ENCODE data around the gene DCP2. TPM values are rescaled to one million over a fixed set of nuclear protein-coding genes. Genes with fewer than 3 reads are reported as not detected.
"Not testable (repeated sequence)": the region's sequence is repeated elsewhere in the genome, so short reads cannot be mapped to it uniquely, and the experiment has no call there.

DCP2 gene
- total RNA-seq, 1 experiment from 2014 or later: 62.7 TPM

- no peak for DNase-seq
- H3K4me3 ChIP-seq (ENCODE audit: insufficient read depth, low read depth, low read length): no peak overlapping the region
- H3K36me3 ChIP-seq (replicated peaks; ENCODE audit: control insufficient read depth, insufficient read depth, low read length): no peaks in the 10 kb centered on the region
- no peaks in the 10 kb centered on the region for H3K27me3 ChIP-seq (ENCODE audit: control insufficient read depth, insufficient read depth, low read length)
Measured at GRCh38 chr5:112958093-112959088, 18.2 kb upstream of the DCP2 start.

- H3K36me3 ChIP-seq (replicated peaks; ENCODE audit: control insufficient read depth, insufficient read depth, low read length); H3K4me3 ChIP-seq (ENCODE audit: insufficient read depth, low read depth, low read length); H3K27me3 ChIP-seq (ENCODE audit: control insufficient read depth, insufficient read depth, low read length); DNase-seq: not testable (repeated sequence)
Measured at GRCh38 chr5:112959872-112960271, 16.7 kb upstream of the DCP2 start.

GRCh38 chr5:112960315-112960714, 16.3 kb upstream of the DCP2 start:
- Histone ChIP-seq H3K27me3 (ENCODE audit: control insufficient read depth, insufficient read depth, low read length) (no peaks in the 10 kb centered on the region), H3K4me3 (ENCODE audit: insufficient read depth, low read depth, low read length) (no peak overlapping the region), H3K36me3 (replicated peaks; ENCODE audit: control insufficient read depth, insufficient read depth, low read length) (no peaks in the 10 kb centered on the region)
- DNase-seq: no peak

GRCh38 chr5:112960863-112961504, 15.6 kb upstream of the DCP2 start:
- DNase-seq: no peak
- Histone ChIP-seq H3K36me3 (replicated peaks; ENCODE audit: control insufficient read depth, insufficient read depth, low read length) (no peaks in the 10 kb centered on the region), H3K4me3 (ENCODE audit: insufficient read depth, low read depth, low read length) (no peak overlapping the region), H3K27me3 (ENCODE audit: control insufficient read depth, insufficient read depth, low read length) (no peaks in the 10 kb centered on the region)

GRCh38 chr5:112963374-112963733, 13.2 kb upstream of the DCP2 start:
- not testable (repeated sequence) for DNase-seq; H3K27me3 ChIP-seq (ENCODE audit: control insufficient read depth, insufficient read depth, low read length); H3K36me3 ChIP-seq (replicated peaks; ENCODE audit: control insufficient read depth, insufficient read depth, low read length); H3K4me3 ChIP-seq (ENCODE audit: insufficient read depth, low read depth, low read length)

- no peaks in the 10 kb centered on the region for H3K27me3 ChIP-seq (ENCODE audit: control insufficient read depth, insufficient read depth, low read length)
- H3K36me3 ChIP-seq (replicated peaks; ENCODE audit: control insufficient read depth, insufficient read depth, low read length): no peaks in the 10 kb centered on the region
- no peak for DNase-seq
- no peak overlapping the region for H3K4me3 ChIP-seq (ENCODE audit: insufficient read depth, low read depth, low read length)
Measured at GRCh38 chr5:112965733-112966306, 10.8 kb upstream of the DCP2 start.

- DNase-seq: no peak
- Histone ChIP-seq H3K4me3 (ENCODE audit: insufficient read depth, low read depth, low read length) (no peak overlapping the region), H3K27me3 (ENCODE audit: control insufficient read depth, insufficient read depth, low read length) (no peaks in the 10 kb centered on the region), H3K36me3 (replicated peaks; ENCODE audit: control insufficient read depth, insufficient read depth, low read length) (no peaks in the 10 kb centered on the region)
Measured at GRCh38 chr5:112967520-112968083, 9.0 kb upstream of the DCP2 start.

- Histone ChIP-seq H3K4me3 (ENCODE audit: insufficient read depth, low read depth, low read length) (no peak overlapping the region), H3K27me3 (ENCODE audit: control insufficient read depth, insufficient read depth, low read length) (no peaks in the 10 kb centered on the region), H3K36me3 (replicated peaks; ENCODE audit: control insufficient read depth, insufficient read depth, low read length) (no peaks in the 10 kb centered on the region)
- no peak for DNase-seq
Measured at GRCh38 chr5:112968411-112969106, 8.0 kb upstream of the DCP2 start.

GRCh38 chr5:112971276-112971675, 5.3 kb upstream of the DCP2 start:
- no peaks in the 10 kb centered on the region for H3K27me3 ChIP-seq (ENCODE audit: control insufficient read depth, insufficient read depth, low read length)
- no peak for DNase-seq
- no peaks in the 10 kb centered on the region for H3K36me3 ChIP-seq (replicated peaks; ENCODE audit: control insufficient read depth, insufficient read depth, low read length)
- no peak overlapping the region for H3K4me3 ChIP-seq (ENCODE audit: insufficient read depth, low read depth, low read length)

GRCh38 chr5:112973036-112973435, 3.6 kb upstream of the DCP2 start:
- DNase-seq: no peak

GRCh38 chr5:112973904-112974303, 2.7 kb upstream of the DCP2 start:
- no peak overlapping the region for H3K4me3 ChIP-seq (ENCODE audit: insufficient read depth, low read depth, low read length)
- no peaks in the 10 kb centered on the region for H3K27me3 ChIP-seq (ENCODE audit: control insufficient read depth, insufficient read depth, low read length)
- H3K36me3 ChIP-seq (replicated peaks; ENCODE audit: control insufficient read depth, insufficient read depth, low read length): no peaks in the 10 kb centered on the region
- DNase-seq: no peak

More at GRCh38 chr5:112973036-112973435, 3.6 kb upstream of the DCP2 start:
- no peaks in the 10 kb centered on the region for H3K27me3 ChIP-seq (ENCODE audit: control insufficient read depth, insufficient read depth, low read length)
- no peaks in the 10 kb centered on the region for H3K36me3 ChIP-seq (replicated peaks; ENCODE audit: control insufficient read depth, insufficient read depth, low read length)
- H3K4me3 ChIP-seq (ENCODE audit: insufficient read depth, low read depth, low read length): no peak overlapping the region

- Histone ChIP-seq H3K27me3 (ENCODE audit: control insufficient read depth, insufficient read depth, low read length) (no peaks in the 10 kb centered on the region), H3K4me3 (ENCODE audit: insufficient read depth, low read depth, low read length) (no peak overlapping the region), H3K36me3 (replicated peaks; ENCODE audit: control insufficient read depth, insufficient read depth, low read length) (no peaks in the 10 kb centered on the region)
- no peak for DNase-seq
Measured at GRCh38 chr5:112974901-112975300, 1.7 kb upstream of the DCP2 start.

GRCh38 chr5:112975721-112976431, 722 bp upstream of the DCP2 start:
- Histone ChIP-seq H3K4me3 (ENCODE audit: insufficient read depth, low read depth, low read length) (peak overlapping the region; percentile 49), H3K36me3 (replicated peaks; ENCODE audit: control insufficient read depth, insufficient read depth, low read length) (no peaks in the 10 kb centered on the region), H3K27me3 (ENCODE audit: control insufficient read depth, insufficient read depth, low read length) (no peaks in the 10 kb centered on the region)
- DNase-seq: no peak

- no peak for DNase-seq
Measured at GRCh38 chr5:112977440-112977861, 853 bp downstream of the DCP2 start.

More at GRCh38 chr5:112977440-112977861, 853 bp downstream of the DCP2 start:
- H3K36me3 ChIP-seq (replicated peaks; ENCODE audit: control insufficient read depth, insufficient read depth, low read length): no peaks in the 10 kb centered on the region
- H3K4me3 ChIP-seq (ENCODE audit: insufficient read depth, low read depth, low read length): peak overlapping the region; percentile 93
- H3K27me3 ChIP-seq (ENCODE audit: control insufficient read depth, insufficient read depth, low read length): no peaks in the 10 kb centered on the region
